HEK293 (cell line): ENCODE data around the gene KDM4C.

Source experiments
- CTCF ChIA-PET: fragments of 350-600 bp; formaldehyde crosslinking; extraction: SDS; loops from one replicate; lab custom pipeline; 2021; ENCODE audit warnings: antibody characterized with exemption; lab: Yijun Ruan, JAX
- POLR2A ChIA-PET: fragments of 300-600 bp; formaldehyde crosslinking; extraction: SDS; loops from one replicate; lab custom pipeline; 2020; ENCODE audit warnings: antibody characterized with exemption, inconsistent platforms; lab: Yijun Ruan, JAX
- H3K27ac ChIP-seq: fragments of 200-500 bp; sonication (Bioruptor generic); 2 replicates; pipeline ENCODE4 v1.5.1; 2014; ENCODE audit warnings: low read depth, low read length, control low read depth, inconsistent platforms; ENCODE audit errors: extremely low read depth
- H3K36me3 ChIP-seq, 2 experiments: fragments of 200-500 bp in 1 of 2; sonication (Bioruptor generic) in 1 of 2; 1 replicate in 1 of 2; 2 replicates in 1 of 2; pipeline ENCODE4 v1.5.1; 2014 to 2017; ENCODE audit warnings: inconsistent platforms in 2 of 2, low read length in 2 of 2; ENCODE audit not compliant: control insufficient read depth in 2 of 2, insufficient read depth in 1 of 2
- H3K4me1 ChIP-seq: fragments of 200-500 bp; sonication (Bioruptor generic); 2 replicates; pipeline ENCODE4 v1.5.1; 2014; ENCODE audit warnings: mild to moderate bottlenecking, low read length, inconsistent platforms; ENCODE audit not compliant: control insufficient read depth, insufficient read depth
- H3K4me3 ChIP-seq: 2 replicates; pipeline ENCODE4 v1.5.1; 2011; ENCODE audit warnings: low read depth, mild to moderate bottlenecking, control low read depth, low read length, moderate library complexity
- H3K9me3 ChIP-seq: fragments of 200-500 bp; sonication (Bioruptor generic); 2 replicates; pipeline ENCODE4 v1.5.1; 2014; ENCODE audit warnings: low read depth, low read length, inconsistent platforms; ENCODE audit not compliant: control insufficient read depth, insufficient read depth
- EGR2 ChIP-seq: fragments of 450-650 bp; formaldehyde crosslinking; IDR thresholded peaks from 2 replicates; pipeline ENCODE4 v1.5.1; 2016; ENCODE audit warnings: low read depth, missing biosample characterization, missing genetic modification characterization
- GFI1B ChIP-seq: fragments of 450-650 bp; formaldehyde crosslinking; IDR thresholded peaks from 2 replicates; pipeline ENCODE4 v1.5.1; 2016; ENCODE audit warnings: missing biosample characterization, missing genetic modification characterization
- GLIS1 ChIP-seq: fragments of 450-650 bp; formaldehyde crosslinking; IDR thresholded peaks from 2 replicates; pipeline ENCODE4 v1.5.1; 2016; ENCODE audit warnings: missing biosample characterization, missing genetic modification characterization
- KLF17 ChIP-seq: fragments of 450-650 bp; formaldehyde crosslinking; IDR thresholded peaks from 2 replicates; pipeline ENCODE4 v1.5.1; 2016; ENCODE audit warnings: missing biosample characterization, missing genetic modification characterization
- MEIS1 ChIP-seq: sonication (generic); formaldehyde crosslinking; IDR thresholded peaks from 2 replicates; pipeline ENCODE4 v1.8.1; 2022; ENCODE audit warnings: missing genetic modification reagents, mild to moderate bottlenecking, borderline replicate concordance
- OSR2 ChIP-seq: fragments of 450-650 bp; formaldehyde crosslinking; IDR thresholded peaks from 2 replicates; pipeline ENCODE4 v1.5.1; 2016; ENCODE audit warnings: missing biosample characterization, missing genetic modification characterization
- PATZ1 ChIP-seq: fragments of 450-650 bp; formaldehyde crosslinking; IDR thresholded peaks from 2 replicates; pipeline ENCODE4 v1.5.1; 2016; ENCODE audit warnings: missing biosample characterization, missing genetic modification characterization
- SP2 ChIP-seq: fragments of 450-650 bp; formaldehyde crosslinking; IDR thresholded peaks from 2 replicates; pipeline ENCODE4 v1.5.1; 2016; ENCODE audit warnings: missing biosample characterization, missing genetic modification characterization
- ZBTB20 ChIP-seq: fragments of 450-650 bp; formaldehyde crosslinking; IDR thresholded peaks from 2 replicates; pipeline ENCODE4 v1.5.1; 2016; ENCODE audit warnings: missing biosample characterization, missing genetic modification characterization
- ZBTB26 ChIP-seq: fragments of 450-650 bp; formaldehyde crosslinking; optimal IDR thresholded peaks from 2 replicates; pipeline ENCODE3; 2016; ENCODE audit warnings: missing biosample characterization, mild to moderate bottlenecking, missing genetic modification characterization
- ZNF184 ChIP-seq: fragments of 450-650 bp; IDR thresholded peaks from 2 replicates; pipeline ENCODE4 v1.5.1; 2018; ENCODE audit warnings: missing biosample characterization, mild to moderate bottlenecking, missing genetic modification characterization
- ZNF19 ChIP-seq: fragments of 450-650 bp; formaldehyde crosslinking; IDR thresholded peaks from 2 replicates; pipeline ENCODE4; 2016; ENCODE audit warnings: missing biosample characterization, missing genetic modification characterization, low read depth
- ZNF274 ChIP-seq, 2 experiments: fragments of 200-500 bp in 1 of 2; fragments of 450-650 bp in 1 of 2; sonication (Bioruptor generic) in 1 of 2; formaldehyde crosslinking in 1 of 2; IDR thresholded peaks; 2 replicates each; pipeline versions ENCODE4 v1.5.1 to v1.6.1; 2014 to 2016; ENCODE audit warnings: borderline replicate concordance in 1 of 2, inconsistent platforms in 1 of 2, low read length in 1 of 2, missing biosample characterization in 1 of 2, missing genetic modification characterization in 1 of 2
- ZNF302 ChIP-seq: fragments of 450-650 bp; formaldehyde crosslinking; IDR thresholded peaks from 2 replicates; pipeline ENCODE4 v1.5.1; 2016; ENCODE audit warnings: missing biosample characterization, missing genetic modification characterization, low read depth
- ZNF335 ChIP-seq: fragments of 450-650 bp; formaldehyde crosslinking; conservative IDR thresholded peaks from 2 replicates; pipeline ENCODE4 v1.5.1; 2016; ENCODE audit warnings: missing biosample characterization, missing genetic modification characterization
- ZNF549 ChIP-seq: fragments of 450-650 bp; IDR thresholded peaks from 2 replicates; pipeline ENCODE4 v1.5.1; 2018; ENCODE audit warnings: missing biosample characterization, missing genetic modification characterization, mild to moderate bottlenecking, inconsistent platforms, moderate library complexity
- ZNF560 ChIP-seq: fragments of 450-650 bp; formaldehyde crosslinking; IDR thresholded peaks from 2 replicates; pipeline ENCODE4 v1.5.1; 2017; ENCODE audit warnings: missing biosample characterization, missing genetic modification characterization, borderline replicate concordance
- ZNF585B ChIP-seq: fragments of 450-650 bp; formaldehyde crosslinking; IDR thresholded peaks from 2 replicates; pipeline ENCODE4 v1.5.1; 2016; ENCODE audit warnings: missing biosample characterization, missing genetic modification characterization
- ZNF621 ChIP-seq: fragments of 450-650 bp; formaldehyde crosslinking; IDR thresholded peaks from 2 replicates; pipeline ENCODE4 v1.5.1; 2017; ENCODE audit warnings: missing biosample characterization, missing genetic modification characterization
- ZNF654 ChIP-seq: fragments of 450-650 bp; formaldehyde crosslinking; IDR thresholded peaks from 2 replicates; pipeline ENCODE4 v1.5.1; 2016; ENCODE audit warnings: low read depth, missing biosample characterization, missing genetic modification characterization
- ZNF677 ChIP-seq: fragments of 450-650 bp; IDR thresholded peaks from 2 replicates; pipeline ENCODE4 v1.5.0; 2018; ENCODE audit warnings: missing biosample characterization, mild to moderate bottlenecking, missing genetic modification characterization, moderate library complexity

KDM4C gene

GRCh38 chr9:6999794-7000193, 242.0 kb downstream of the KDM4C start:
- no peak overlapping the region for H3K4me3 ChIP-seq
- ChIA-PET POLR2A (no interaction called here), CTCF (no interaction called here)
- H3K36me3 ChIP-seq: peaks cover 0 to 3% of the 10 kb centered on the region in 2 experiments; a peak in 1 of 3 replicates
- H3K27ac ChIP-seq: no peak overlapping the region
- no peaks in the 10 kb centered on the region for H3K9me3 ChIP-seq
- TF ChIP-seq ZNF302 (tag by site-specific recombination) (no peak), EGR2 (tag by site-specific recombination) (no peak), ZNF585B (no peak), GFI1B (tag by site-specific recombination) (no peak), ZBTB26 (no peak), MEIS1 (CRISPR knock-in tag) (no peak), ZNF677 (no peak), ZNF560 (tag by site-specific recombination) (no peak), ZNF335 (tag by site-specific recombination) (no peak), OSR2 (no peak), KLF17 (no peak)
- no peaks in the 10 kb centered on the region for H3K4me1 ChIP-seq

GRCh38 chr9:7001571-7001970, 243.8 kb downstream of the KDM4C start:
- H3K9me3 ChIP-seq: no peaks in the 10 kb centered on the region
- H3K36me3 ChIP-seq: no peaks in the 10 kb centered on the region
- ChIA-PET CTCF (no interaction called here), POLR2A (no interaction called here)
- TF ChIP-seq ZNF654 (tag by site-specific recombination): no peak
- no peak for TF ChIP-seq ZNF585B
- no peak for TF ChIP-seq SP2 (tag by site-specific recombination)
- TF ChIP-seq ZNF549 (tag by site-specific recombination): no peak
- TF ChIP-seq ZNF184 (tag by site-specific recombination): no peak
- no peak for TF ChIP-seq ZNF274 (IDR thresholded peaks at IDR 0.05; ENCODE audit: low read length)
- no peak for TF ChIP-seq ZNF274 (tag by site-specific recombination; IDR thresholded peaks at IDR 0.05; ENCODE audit: borderline replicate concordance)
- no peak for TF ChIP-seq ZNF19 (tag by site-specific recombination)
- no peak for TF ChIP-seq ZNF621 (tag by site-specific recombination)
- TF ChIP-seq GLIS1 (tag by site-specific recombination): no peak
- TF ChIP-seq ZBTB20 (tag by site-specific recombination): no peak
- no peak for TF ChIP-seq PATZ1
- no peak overlapping the region for H3K4me3 ChIP-seq
- no peaks in the 10 kb centered on the region for H3K4me1 ChIP-seq
- no peak overlapping the region for H3K27ac ChIP-seq
